ENCODE results near the gene SLC35B1.

SLC35B1 gene

GRCh38 chr17:49734515-49735490 is 27.0 kb upstream of the SLC35B1 start:
- TF ChIP-seq, protein P1, sequence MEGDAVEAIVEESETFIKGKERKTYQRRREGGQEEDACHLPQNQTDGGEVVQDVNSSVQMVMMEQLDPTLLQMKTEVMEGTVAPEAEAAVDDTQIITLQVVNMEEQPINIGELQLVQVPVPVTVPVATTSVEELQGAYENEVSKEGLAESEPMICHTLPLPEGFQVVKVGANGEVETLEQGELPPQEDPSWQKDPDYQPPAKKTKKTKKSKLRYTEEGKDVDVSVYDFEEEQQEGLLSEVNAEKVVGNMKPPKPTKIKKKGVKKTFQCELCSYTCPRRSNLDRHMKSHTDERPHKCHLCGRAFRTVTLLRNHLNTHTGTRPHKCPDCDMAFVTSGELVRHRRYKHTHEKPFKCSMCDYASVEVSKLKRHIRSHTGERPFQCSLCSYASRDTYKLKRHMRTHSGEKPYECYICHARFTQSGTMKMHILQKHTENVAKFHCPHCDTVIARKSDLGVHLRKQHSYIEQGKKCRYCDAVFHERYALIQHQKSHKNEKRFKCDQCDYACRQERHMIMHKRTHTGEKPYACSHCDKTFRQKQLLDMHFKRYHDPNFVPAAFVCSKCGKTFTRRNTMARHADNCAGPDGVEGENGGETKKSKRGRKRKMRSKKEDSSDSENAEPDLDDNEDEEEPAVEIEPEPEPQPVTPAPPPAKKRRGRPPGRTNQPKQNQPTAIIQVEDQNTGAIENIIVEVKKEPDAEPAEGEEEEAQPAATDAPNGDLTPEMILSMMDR (IDR thresholded peaks at IDR 0.05; ENCODE audit: extremely low read depth, insufficient read depth, missing control alignments): no peak
- in situ Hi-C loops (cut with MboI; ENCODE audit: low pct_unique_long_range_greater_than_20kb, low sequenced_read_pairs, unreplicated experiment): no loop called here

GRCh38 chr17:49731435-49731831 is 23.7 kb upstream of the SLC35B1 start:
- no peak for DNase-seq (ENCODE audit: low spot score)
- in situ Hi-C loops (cut with MboI; ENCODE audit: low pct_unique_long_range_greater_than_20kb, low sequenced_read_pairs, unreplicated experiment): no loop called here
- TF ChIP-seq, protein P1 (IDR thresholded peaks at IDR 0.05; ENCODE audit: extremely low read depth, insufficient read depth, missing control alignments): no peak

More at GRCh38 chr17:49734515-49735490, 27.0 kb upstream of the SLC35B1 start:
- no peak for DNase-seq (ENCODE audit: low spot score)

- no peak for DNase-seq (ENCODE audit: low spot score)
- in situ Hi-C loops (cut with MboI; ENCODE audit: low pct_unique_long_range_greater_than_20kb, low sequenced_read_pairs, unreplicated experiment): no loop called here
- TF ChIP-seq, protein P1 (IDR thresholded peaks at IDR 0.05; ENCODE audit: extremely low read depth, insufficient read depth, missing control alignments): no peak
Measured at GRCh38 chr17:49730785-49731434, 23.1 kb upstream of the SLC35B1 start.

DNA sequence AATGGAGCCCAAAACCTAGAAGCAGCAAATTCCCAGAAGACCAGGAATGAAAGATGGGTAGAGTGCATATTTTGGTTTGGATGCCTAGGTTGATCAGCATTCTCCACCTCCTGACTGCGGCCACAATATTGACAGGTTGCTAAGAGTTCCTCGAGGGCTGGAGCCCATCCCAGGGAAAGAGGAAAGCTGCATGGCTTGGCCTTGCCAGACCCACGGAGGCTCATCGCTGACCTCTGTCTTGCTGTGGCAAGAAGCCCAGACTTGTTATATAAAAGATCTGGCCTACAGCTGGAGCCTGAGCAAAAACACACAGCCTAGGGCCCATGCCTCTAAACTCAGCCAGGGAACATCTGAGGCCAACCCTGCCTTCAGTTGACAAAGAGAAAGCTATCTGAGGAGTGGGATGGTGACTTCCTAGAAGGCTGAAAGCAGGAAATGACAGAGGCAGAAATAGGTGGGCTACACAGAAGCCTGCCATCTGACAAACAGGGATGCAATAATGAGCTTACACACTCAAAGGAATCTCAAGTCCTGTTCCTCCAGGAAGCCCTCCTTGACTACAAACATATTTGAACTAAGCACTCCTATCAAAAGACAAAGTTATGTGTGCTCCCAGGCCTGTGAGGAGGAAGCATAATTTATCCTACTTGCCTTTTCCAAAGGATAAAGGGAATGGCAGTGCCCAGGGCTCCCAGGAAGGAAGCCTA is 22.5 kb upstream of the SLC35B1 start:
- in situ Hi-C loops (cut with MboI; ENCODE audit: low pct_unique_long_range_greater_than_20kb, low sequenced_read_pairs, unreplicated experiment): no loop called here
- TF ChIP-seq, protein P1 (IDR thresholded peaks at IDR 0.05; ENCODE audit: extremely low read depth, insufficient read depth, missing control alignments): no peak
- no peak for DNase-seq (ENCODE audit: low spot score)

DNA sequence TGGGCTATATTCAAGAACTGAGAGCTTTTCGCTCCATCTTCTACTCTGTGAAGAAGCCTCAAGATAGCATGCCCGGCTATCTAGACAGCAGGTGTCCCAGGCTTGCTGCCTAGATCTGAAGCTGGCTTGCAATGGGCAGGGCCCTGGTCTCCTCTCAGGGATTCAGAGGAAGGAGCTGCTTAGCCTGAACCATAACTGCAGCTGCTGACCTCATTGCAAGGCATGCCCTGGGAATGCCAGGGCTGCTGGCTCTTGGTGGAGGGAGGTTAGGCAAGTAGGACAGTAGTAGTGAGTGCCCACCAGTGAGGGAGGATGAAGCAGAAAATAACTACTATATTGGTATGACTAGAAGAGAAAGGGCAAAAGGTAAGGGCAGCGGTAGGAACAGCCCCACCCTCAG is 21.3 kb upstream of the SLC35B1 start:
- TF ChIP-seq, protein P1 (IDR thresholded peaks at IDR 0.05; ENCODE audit: extremely low read depth, insufficient read depth, missing control alignments): no peak
- no peak for DNase-seq (ENCODE audit: low spot score)
- in situ Hi-C loops (cut with MboI; ENCODE audit: low pct_unique_long_range_greater_than_20kb, low sequenced_read_pairs, unreplicated experiment): no loop called here

GRCh38 chr17:49728425-49728824 is 20.7 kb upstream of the SLC35B1 start:
- DNase-seq (ENCODE audit: low spot score): no peak
- TF ChIP-seq, protein P1 (IDR thresholded peaks at IDR 0.05; ENCODE audit: extremely low read depth, insufficient read depth, missing control alignments): no peak
- in situ Hi-C loops (cut with MboI; ENCODE audit: low pct_unique_long_range_greater_than_20kb, low sequenced_read_pairs, unreplicated experiment): no loop called here

Measured in GM13977 (cell line).